Measurements from ENCODE around the gene PTPN11.

- TF ChIP-seq, protein P1, sequence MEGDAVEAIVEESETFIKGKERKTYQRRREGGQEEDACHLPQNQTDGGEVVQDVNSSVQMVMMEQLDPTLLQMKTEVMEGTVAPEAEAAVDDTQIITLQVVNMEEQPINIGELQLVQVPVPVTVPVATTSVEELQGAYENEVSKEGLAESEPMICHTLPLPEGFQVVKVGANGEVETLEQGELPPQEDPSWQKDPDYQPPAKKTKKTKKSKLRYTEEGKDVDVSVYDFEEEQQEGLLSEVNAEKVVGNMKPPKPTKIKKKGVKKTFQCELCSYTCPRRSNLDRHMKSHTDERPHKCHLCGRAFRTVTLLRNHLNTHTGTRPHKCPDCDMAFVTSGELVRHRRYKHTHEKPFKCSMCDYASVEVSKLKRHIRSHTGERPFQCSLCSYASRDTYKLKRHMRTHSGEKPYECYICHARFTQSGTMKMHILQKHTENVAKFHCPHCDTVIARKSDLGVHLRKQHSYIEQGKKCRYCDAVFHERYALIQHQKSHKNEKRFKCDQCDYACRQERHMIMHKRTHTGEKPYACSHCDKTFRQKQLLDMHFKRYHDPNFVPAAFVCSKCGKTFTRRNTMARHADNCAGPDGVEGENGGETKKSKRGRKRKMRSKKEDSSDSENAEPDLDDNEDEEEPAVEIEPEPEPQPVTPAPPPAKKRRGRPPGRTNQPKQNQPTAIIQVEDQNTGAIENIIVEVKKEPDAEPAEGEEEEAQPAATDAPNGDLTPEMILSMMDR (IDR thresholded peaks at IDR 0.05), result no peak
- no peak for TF ChIP-seq POLR2A (IDR thresholded peaks at IDR 0.05)
These were observed 99.6 kb downstream of the PTPN11 start for GRCh38 chr12:112518365-112518735.
